GM12873 (cell line): ENCODE data around the gene TEF.

Experiments
- CTCF ChIP-seq: IDR thresholded peaks from 2 replicates; pipeline ENCODE4 v1.5.1; 2012; ENCODE audit warnings: low read depth, mild to moderate bottlenecking, moderate library complexity, low read length, control low read depth; ENCODE audit not compliant: insufficient read depth; ENCODE audit errors: missing control alignments

TEF gene

GRCh38 chr22:41445129-41446056 lies 63.7 kb downstream of the TEF start:
- TF ChIP-seq CTCF = no peak

- no peak for TF ChIP-seq CTCF
These were observed 64.3 kb downstream of the TEF start for GRCh38 chr22:41446057-41446501.

GRCh38 chr22:41446639-41447434 lies 65.1 kb downstream of the TEF start, which contains the start of gene TOB2:
TOB2 (minus strand) TSS chr22:41446801; CDS start chr22:41437345, 9,456 bp downstream.
- TF ChIP-seq CTCF = no peak

GRCh38 chr22:41447435-41448188 lies 65.9 kb downstream of the TEF start:
- TF ChIP-seq CTCF = no peak

GRCh38 chr22:41448189-41448808 lies 66.6 kb downstream of the TEF start:
- TF ChIP-seq CTCF = no peak
